ENCODE measurements around the gene MAPK8.

The MAPK8 gene

GRCh38 chr10:48266528-48266927 is 39.9 kb upstream of the MAPK8 start:
- no peak overlapping the region for H3K4me3 ChIP-seq (ENCODE audit: low read depth in 1 of 2, low read length in 2 of 2)

DNA sequence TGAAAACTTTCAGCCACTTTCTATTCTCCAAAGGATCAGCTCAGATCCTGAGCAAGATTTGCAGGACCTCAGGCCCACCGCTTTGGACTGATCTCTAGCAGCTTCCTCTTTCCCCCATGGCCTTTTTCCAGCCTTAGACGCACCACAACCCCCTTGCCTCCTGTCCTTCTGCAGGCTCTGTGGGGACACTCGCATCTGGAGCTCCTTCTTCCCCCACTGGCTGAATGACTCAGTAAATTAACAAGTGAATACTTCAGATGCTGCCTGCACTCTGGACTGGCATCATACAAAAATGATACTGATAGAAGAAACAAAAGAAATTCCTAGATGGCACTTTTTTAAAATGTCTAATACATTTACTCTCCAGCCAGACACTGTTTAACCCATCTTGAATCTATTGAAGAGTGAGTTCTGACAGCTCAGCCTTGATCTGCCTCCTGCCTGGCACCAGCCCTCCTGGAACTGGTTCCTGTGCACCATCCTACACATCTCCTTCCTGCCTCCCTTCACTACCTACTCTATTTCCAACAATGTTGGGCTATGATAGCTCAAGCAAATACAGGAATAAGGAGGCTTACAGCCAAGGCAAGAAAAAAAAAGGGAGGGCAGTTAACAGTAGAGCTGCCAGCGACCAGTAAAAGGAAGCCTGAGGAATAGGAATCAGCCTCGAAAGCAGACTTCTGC is 35.3 kb upstream of the MAPK8 start:
- H3K4me2 ChIP-seq (ENCODE audit: insufficient read depth, low read length): no peak overlapping the region
- H3K79me2 ChIP-seq (ENCODE audit: insufficient read depth, low read length): no peaks in the 10 kb centered on the region
- TF ChIP-seq EZH2 (IDR thresholded peaks at IDR 0.05; ENCODE audit: borderline replicate concordance, low read depth, low read length, severe bottlenecking): no peak
- no peak for TF ChIP-seq CTCF (IDR thresholded peaks at IDR 0.05; ENCODE audit: borderline replicate concordance, extremely low read depth, low read length, poor library complexity, severe bottlenecking)
- no peaks in the 10 kb centered on the region for H3K27me3 ChIP-seq (ENCODE audit: insufficient read depth, low read length, poor library complexity)
- H2AFZ ChIP-seq (ENCODE audit: low read depth, low read length): no peak overlapping the region
- no peak for DNase-seq
- H3K27ac ChIP-seq (ENCODE audit: low read length): no peak overlapping the region
- no peaks in the 10 kb centered on the region for H3K36me3 ChIP-seq (ENCODE audit: insufficient read depth, low read length)
- no peaks in the 10 kb centered on the region for H4K20me1 ChIP-seq (ENCODE audit: insufficient read depth, low read length)
- peaks cover 20% of the 10 kb centered on the region for H3K4me1 ChIP-seq (ENCODE audit: insufficient read depth, low read length)
- H3K9ac ChIP-seq (ENCODE audit: low read depth, low read length): no peak overlapping the region
- ATAC-seq (ENCODE audit: insufficient read depth, low read depth): no peak
- H3K4me3 ChIP-seq (ENCODE audit: low read depth in 1 of 2, low read length in 2 of 2): no peak overlapping the region
- no peaks in the 10 kb centered on the region for H3K9me3 ChIP-seq (ENCODE audit: insufficient read depth, low read length, severe bottlenecking)

More at GRCh38 chr10:48266528-48266927, 39.9 kb upstream of the MAPK8 start:
- 0 out of 3 replicates have a peak, but pooled peaks have one; percentile 24 for ATAC-seq (ENCODE audit: insufficient read depth, low read depth)
- Histone ChIP-seq H3K4me2 (ENCODE audit: insufficient read depth, low read length) (no peak overlapping the region), H4K20me1 (ENCODE audit: insufficient read depth, low read length) (no peaks in the 10 kb centered on the region), H3K9me3 (ENCODE audit: insufficient read depth, low read length, severe bottlenecking) (no peaks in the 10 kb centered on the region), H3K36me3 (ENCODE audit: insufficient read depth, low read length) (no peaks in the 10 kb centered on the region), H3K27me3 (ENCODE audit: insufficient read depth, low read length, poor library complexity) (no peaks in the 10 kb centered on the region), H3K27ac (ENCODE audit: low read length) (no peak overlapping the region), H3K4me1 (ENCODE audit: insufficient read depth, low read length) (peaks cover 5% of the 10 kb centered on the region; the same call in 1 of the 2 replicates), H3K9ac (ENCODE audit: low read depth, low read length) (no peak overlapping the region), H3K79me2 (ENCODE audit: insufficient read depth, low read length) (no peaks in the 10 kb centered on the region), H2AFZ (ENCODE audit: low read depth, low read length) (no peak overlapping the region)
- DNase-seq: peak; percentile 4
- TF ChIP-seq CTCF (IDR thresholded peaks at IDR 0.05; ENCODE audit: borderline replicate concordance, extremely low read depth, low read length, poor library complexity, severe bottlenecking): no peak
- no peak for TF ChIP-seq EZH2 (IDR thresholded peaks at IDR 0.05; ENCODE audit: borderline replicate concordance, low read depth, low read length, severe bottlenecking)

GRCh38 chr10:48272682-48273081 is 33.8 kb upstream of the MAPK8 start:
- ATAC-seq (ENCODE audit: insufficient read depth, low read depth): no peak
- Histone ChIP-seq H2AFZ (ENCODE audit: low read depth, low read length) (no peak overlapping the region), H3K27ac (ENCODE audit: low read length) (no peak overlapping the region), H3K9ac (ENCODE audit: low read depth, low read length) (no peak overlapping the region), H3K4me1 (ENCODE audit: insufficient read depth, low read length) (peaks cover 24% of the 10 kb centered on the region), H3K4me3 (ENCODE audit: low read depth in 1 of 2, low read length in 2 of 2) (no peak overlapping the region), H3K79me2 (ENCODE audit: insufficient read depth, low read length) (no peaks in the 10 kb centered on the region), H3K27me3 (ENCODE audit: insufficient read depth, low read length, poor library complexity) (no peaks in the 10 kb centered on the region), H3K9me3 (ENCODE audit: insufficient read depth, low read length, severe bottlenecking) (no peaks in the 10 kb centered on the region), H3K4me2 (ENCODE audit: insufficient read depth, low read length) (no peak overlapping the region), H4K20me1 (ENCODE audit: insufficient read depth, low read length) (no peaks in the 10 kb centered on the region), H3K36me3 (ENCODE audit: insufficient read depth, low read length) (no peaks in the 10 kb centered on the region)
- no peak for DNase-seq
- TF ChIP-seq EZH2 (IDR thresholded peaks at IDR 0.05; ENCODE audit: borderline replicate concordance, low read depth, low read length, severe bottlenecking): no peak
- TF ChIP-seq CTCF (IDR thresholded peaks at IDR 0.05; ENCODE audit: borderline replicate concordance, extremely low read depth, low read length, poor library complexity, severe bottlenecking): no peak

All from DND-41 (cell line).